Erythroblast (primary cell): ENCODE results near the gene FGF14.

ENCODE experiments used
- GATA1 ChIP-seq: IDR thresholded peaks from 2 replicates; pipeline ENCODE4 v1.6.1; 2011; ENCODE audit warnings: low read depth, mild to moderate bottlenecking, control low read depth, low read length, moderate library complexity
- POLR2A ChIP-seq: IDR thresholded peaks from 2 replicates; pipeline ENCODE4 v1.6.1; 2011; ENCODE audit warnings: mild to moderate bottlenecking, low read length

DNA sequence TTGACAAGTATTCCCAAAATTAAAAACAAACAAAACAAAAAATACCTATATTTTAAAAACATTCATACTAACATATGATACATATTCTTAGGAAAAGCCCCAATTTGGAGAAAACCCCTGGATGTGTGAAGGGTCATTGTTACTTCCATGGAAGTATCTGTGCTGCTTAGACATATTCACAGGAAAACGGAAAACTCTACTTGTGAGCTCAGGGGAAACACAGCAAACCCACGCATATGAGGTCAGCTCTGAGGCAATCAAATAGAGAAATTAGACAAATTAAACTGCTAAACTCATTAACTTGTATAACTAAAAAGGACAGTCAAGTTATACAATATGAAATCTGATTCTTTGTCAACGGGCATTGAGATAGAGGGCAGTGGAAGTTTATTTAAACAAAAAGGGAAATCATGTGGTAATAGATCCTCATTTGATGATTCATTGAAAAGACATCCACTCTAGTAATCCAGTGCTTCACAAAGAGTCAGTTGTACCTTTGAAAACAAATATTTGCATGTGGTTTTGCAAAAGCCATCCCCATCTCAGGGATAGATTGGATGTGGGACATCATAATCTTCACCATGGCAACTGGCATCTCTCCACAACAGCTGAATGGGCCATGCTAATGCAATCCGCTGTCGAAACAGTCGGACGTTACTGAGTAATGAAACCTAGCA is 526.0 kb downstream of the FGF14 start:
- no peak for TF ChIP-seq POLR2A
- no peak for TF ChIP-seq GATA1
